ENCODE measurements around the gene PGRMC2.

PGRMC2 gene

GRCh38 chr4:128287141-128287870, at the start of gene PGRMC2:
Gene PGRMC2, minus strand, starts transcription at chr4:128287813. Its CDS starts 23 bp downstream, at chr4:128287790.
- no peak for TF ChIP-seq POLR2A (IDR thresholded peaks at IDR 0.05; ENCODE audit: low read length)
- TF ChIP-seq GATA1 (IDR thresholded peaks at IDR 0.05; ENCODE audit: low read depth, low read length), result no peak
- no peak for DNase-seq

- no peak for TF ChIP-seq POLR2A (IDR thresholded peaks at IDR 0.05; ENCODE audit: low read length)
- TF ChIP-seq GATA1 (IDR thresholded peaks at IDR 0.05; ENCODE audit: low read depth, low read length), result no peak
- DNase-seq, result no peak
Measured at GRCh38 chr4:128335541-128335940, 47.9 kb upstream of the PGRMC2 start.

- TF ChIP-seq POLR2A (IDR thresholded peaks at IDR 0.05; ENCODE audit: low read length), result no peak
- TF ChIP-seq GATA1 (IDR thresholded peaks at IDR 0.05; ENCODE audit: low read depth, low read length), result no peak
- peak; percentile 71 to 88 for DNase-seq
Measured at GRCh38 chr4:128334256-128334655, 46.6 kb upstream of the PGRMC2 start.

DNA sequence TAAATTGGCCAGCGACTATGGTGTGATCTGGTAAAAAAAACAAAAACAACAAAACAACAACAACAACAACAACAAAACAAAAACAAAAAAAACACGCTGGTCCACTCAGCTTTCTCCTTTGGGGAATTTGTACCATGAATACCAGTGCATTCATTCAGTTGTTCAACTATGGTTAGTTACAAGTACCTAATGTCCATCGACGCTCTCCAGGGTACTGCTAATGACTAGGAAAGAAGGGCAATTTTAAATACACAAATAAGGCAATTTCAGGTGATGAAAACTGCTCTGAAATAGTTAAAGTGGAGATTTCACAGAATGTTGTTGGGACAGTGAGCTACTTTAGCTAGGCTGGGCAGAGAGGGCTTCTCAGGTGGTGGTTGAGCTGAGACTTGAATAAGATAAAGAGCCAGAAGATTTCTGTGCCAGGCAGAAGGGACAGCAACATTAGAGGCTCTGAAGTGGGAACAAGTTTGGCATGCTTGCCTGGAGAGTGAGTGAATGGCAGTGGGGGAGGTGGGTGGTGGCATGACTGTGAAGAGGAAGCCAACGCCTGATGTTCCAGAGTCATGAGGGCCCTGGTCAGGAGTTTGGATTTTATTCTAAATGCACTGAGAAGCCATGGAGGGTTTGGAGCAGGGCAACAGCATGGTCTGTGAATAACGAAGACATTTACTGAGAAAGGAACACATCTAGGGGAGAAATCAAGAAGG, 45.9 kb upstream of the PGRMC2 start:
- DNase-seq, result peak; percentile 35
- TF ChIP-seq GATA1 (IDR thresholded peaks at IDR 0.05; ENCODE audit: low read depth, low read length), result no peak
- TF ChIP-seq POLR2A (IDR thresholded peaks at IDR 0.05; ENCODE audit: low read length), result no peak

DNA sequence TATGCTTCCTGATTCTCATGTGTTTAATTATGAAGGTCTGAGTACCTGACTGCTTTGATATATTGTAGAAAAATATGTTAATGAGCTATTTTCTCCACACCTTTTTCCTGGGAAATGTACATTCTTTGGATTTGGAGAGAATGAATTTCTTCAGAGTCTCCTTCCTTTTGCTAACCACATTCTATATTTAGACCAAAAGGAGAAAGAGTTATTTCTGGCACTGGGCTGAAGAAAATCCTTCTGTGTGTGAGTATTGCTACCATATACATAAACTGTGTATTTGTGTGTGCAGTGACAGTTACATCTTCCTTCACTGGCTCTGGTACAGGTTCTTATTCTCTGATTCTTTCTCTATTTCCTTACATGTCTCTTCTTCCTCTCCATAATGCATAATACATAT, 44.5 kb upstream of the PGRMC2 start:
- DNase-seq, result no peak
- TF ChIP-seq GATA1 (IDR thresholded peaks at IDR 0.05; ENCODE audit: low read depth, low read length), result no peak

- no peak for TF ChIP-seq GATA1 (IDR thresholded peaks at IDR 0.05; ENCODE audit: low read depth, low read length)
- TF ChIP-seq POLR2A (IDR thresholded peaks at IDR 0.05; ENCODE audit: low read length), result no peak
- no peak for DNase-seq
Measured at GRCh38 chr4:128329638-128330037, 42.0 kb upstream of the PGRMC2 start.

DNA sequence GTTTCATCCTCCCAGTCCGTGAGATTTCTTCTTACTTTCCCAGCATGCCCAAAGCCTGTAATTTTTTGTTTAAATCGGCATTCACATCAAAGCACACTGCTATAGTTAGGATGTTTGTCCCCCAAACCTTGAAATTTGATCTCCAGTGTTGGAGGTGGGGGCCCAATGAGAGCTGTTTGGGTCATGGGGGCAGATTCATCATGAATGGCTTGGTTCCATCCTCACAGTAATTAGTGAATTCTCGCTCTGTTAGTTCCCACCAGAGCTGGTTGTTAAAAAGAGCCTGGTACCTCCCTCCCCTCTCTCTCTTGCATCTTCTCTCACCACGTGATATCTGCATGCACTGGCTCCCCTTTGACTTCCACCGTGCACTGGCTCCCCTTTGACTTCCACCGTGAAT, 40.5 kb upstream of the PGRMC2 start:
- no peak for DNase-seq
- TF ChIP-seq GATA1 (IDR thresholded peaks at IDR 0.05; ENCODE audit: low read depth, low read length), result no peak
- no peak for TF ChIP-seq POLR2A (IDR thresholded peaks at IDR 0.05; ENCODE audit: low read length)

DNA sequence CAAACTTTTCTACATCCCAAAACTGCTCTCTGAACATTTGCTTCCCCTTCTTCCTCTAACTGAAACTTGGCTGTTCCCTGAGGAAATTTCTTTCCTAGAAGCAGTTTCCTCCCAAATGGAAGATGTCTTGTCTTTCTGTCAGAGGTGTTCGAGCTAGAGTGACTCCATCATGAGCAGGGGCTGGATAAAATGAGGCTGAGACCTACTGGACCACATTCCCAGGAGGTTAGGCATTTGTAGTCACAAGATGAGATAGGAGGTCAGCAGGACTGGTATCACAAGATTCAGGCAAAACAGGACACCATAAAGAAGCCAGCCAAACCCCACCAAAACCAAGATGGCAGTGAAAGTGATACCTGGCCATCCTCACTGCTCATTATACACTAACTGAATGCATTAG, 35.8 kb upstream of the PGRMC2 start:
- DNase-seq, result no peak
- TF ChIP-seq POLR2A (IDR thresholded peaks at IDR 0.05; ENCODE audit: low read length) (no peak), GATA1 (IDR thresholded peaks at IDR 0.05; ENCODE audit: low read depth, low read length) (no peak)

DNA sequence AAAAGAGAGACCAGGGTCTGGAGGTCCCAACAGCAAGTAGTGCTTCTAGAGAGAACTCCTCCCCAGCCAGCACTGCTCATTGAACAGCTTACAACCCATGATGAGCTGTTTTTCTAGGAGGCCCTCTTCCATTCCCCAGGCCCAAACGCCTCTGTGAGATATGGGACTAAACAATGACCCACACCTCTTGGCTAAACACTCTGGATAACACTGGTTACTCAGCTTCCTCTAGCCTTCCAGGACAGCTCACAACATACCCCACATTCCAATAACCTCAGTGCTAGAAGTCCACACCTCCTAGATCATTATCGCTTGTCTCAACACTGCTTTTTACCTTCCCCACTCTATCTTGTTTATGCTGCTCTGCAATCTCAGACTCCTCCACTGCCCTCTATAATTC, 35.4 kb upstream of the PGRMC2 start:
- no peak for DNase-seq
- no peak for TF ChIP-seq GATA1 (IDR thresholded peaks at IDR 0.05; ENCODE audit: low read depth, low read length)
- TF ChIP-seq POLR2A (IDR thresholded peaks at IDR 0.05; ENCODE audit: low read length), result no peak

- TF ChIP-seq GATA1 (IDR thresholded peaks at IDR 0.05; ENCODE audit: low read depth, low read length) (no peak), POLR2A (IDR thresholded peaks at IDR 0.05; ENCODE audit: low read length) (no peak)
- DNase-seq, result no peak
Measured at GRCh38 chr4:128322311-128322710, 34.7 kb upstream of the PGRMC2 start.

GRCh38 chr4:128320656-128321055, 33.0 kb upstream of the PGRMC2 start:
- no peak for DNase-seq
- TF ChIP-seq GATA1 (IDR thresholded peaks at IDR 0.05; ENCODE audit: low read depth, low read length) (no peak), POLR2A (IDR thresholded peaks at IDR 0.05; ENCODE audit: low read length) (no peak)

DNA sequence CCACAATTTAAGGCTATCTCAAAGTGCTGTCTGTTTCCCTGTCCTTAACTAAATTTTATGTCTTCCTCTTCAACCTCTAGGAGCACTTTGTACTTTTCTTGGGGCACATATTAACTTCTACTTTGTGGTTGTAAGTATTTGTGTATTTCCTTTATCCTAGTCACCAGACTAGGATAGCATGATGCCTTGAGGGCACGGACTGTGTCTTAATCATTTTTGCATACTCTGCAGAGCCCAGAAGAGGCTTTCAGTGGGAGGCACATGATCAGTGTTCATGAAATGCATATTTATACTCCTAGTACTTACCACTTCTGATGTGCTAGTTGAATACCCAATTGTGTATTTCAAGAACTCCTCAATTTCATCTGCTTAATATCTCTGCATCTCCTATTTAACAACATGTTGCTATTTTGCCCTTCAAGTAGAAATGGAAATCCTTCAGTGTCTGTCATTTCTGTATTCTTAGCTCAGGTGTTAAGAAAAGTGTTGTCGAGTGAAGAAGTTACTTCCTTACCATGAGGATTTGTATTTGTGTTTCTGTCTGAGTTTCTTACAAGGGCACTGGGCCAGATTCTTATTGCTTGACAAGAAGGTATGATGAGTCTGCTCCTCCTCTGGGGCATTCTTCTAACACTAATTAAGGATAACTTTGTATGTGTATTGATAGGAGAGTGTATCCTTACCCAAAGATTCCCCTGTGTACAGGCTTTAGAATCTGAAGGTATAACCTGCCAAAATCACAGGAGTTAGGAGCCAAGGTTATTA, 28.3 kb upstream of the PGRMC2 start:
- DNase-seq, result no peak
- TF ChIP-seq GATA1 (IDR thresholded peaks at IDR 0.05; ENCODE audit: low read depth, low read length) (no peak), POLR2A (IDR thresholded peaks at IDR 0.05; ENCODE audit: low read length) (no peak)

GRCh38 chr4:128311659-128312403, 24.2 kb upstream of the PGRMC2 start:
- TF ChIP-seq POLR2A (IDR thresholded peaks at IDR 0.05; ENCODE audit: low read length) (no peak), GATA1 (IDR thresholded peaks at IDR 0.05; ENCODE audit: low read depth, low read length) (no peak)
- no peak for DNase-seq

- DNase-seq, result peak; percentile 66 to 68
- TF ChIP-seq POLR2A (IDR thresholded peaks at IDR 0.05; ENCODE audit: low read length) (no peak), GATA1 (IDR thresholded peaks at IDR 0.05; ENCODE audit: low read depth, low read length) (no peak)
Measured at GRCh38 chr4:128310266-128310697, 22.7 kb upstream of the PGRMC2 start.

All from erythroblast (primary cell).